ENCODE measurements around the gene UBXN11.

The UBXN11 gene

GRCh38 chr1:26353976-26354820 is 47.8 kb upstream of the UBXN11 start, which contains the start of gene CRYBG2:
Gene CRYBG2 (minus strand): TSS chr1:26354130. CDS start chr1:26346657, 7,473 bp downstream.
- no peaks in the 10 kb centered on the region for H4K20me1 ChIP-seq (ENCODE audit: insufficient read depth, low read length)
- no peaks in the 10 kb centered on the region for H3K79me2 ChIP-seq (ENCODE audit: insufficient read depth, low read length)
- H3K27ac ChIP-seq (ENCODE audit: low read length), result no peak within 1 kb of the TSS
- no peaks in the 10 kb centered on the region for H3K36me3 ChIP-seq (ENCODE audit: insufficient read depth, low read length)
- no peak within 1 kb of the TSS for H3K4me2 ChIP-seq (ENCODE audit: insufficient read depth, low read length)
- peaks cover 8% of the 10 kb centered on the region for H3K27me3 ChIP-seq (ENCODE audit: insufficient read depth, low read length, poor library complexity)
- no peaks in the 10 kb centered on the region for H3K9me3 ChIP-seq (ENCODE audit: insufficient read depth, low read length, severe bottlenecking)
- H3K4me3 ChIP-seq (ENCODE audit: low read depth in 1 of 2, low read length in 2 of 2), result no peak within 1 kb of the TSS
- ATAC-seq (ENCODE audit: insufficient read depth, low read depth), result no peak
- no peak for TF ChIP-seq EZH2 (IDR thresholded peaks at IDR 0.05; ENCODE audit: borderline replicate concordance, low read depth, low read length, severe bottlenecking)
- TF ChIP-seq, protein P1, sequence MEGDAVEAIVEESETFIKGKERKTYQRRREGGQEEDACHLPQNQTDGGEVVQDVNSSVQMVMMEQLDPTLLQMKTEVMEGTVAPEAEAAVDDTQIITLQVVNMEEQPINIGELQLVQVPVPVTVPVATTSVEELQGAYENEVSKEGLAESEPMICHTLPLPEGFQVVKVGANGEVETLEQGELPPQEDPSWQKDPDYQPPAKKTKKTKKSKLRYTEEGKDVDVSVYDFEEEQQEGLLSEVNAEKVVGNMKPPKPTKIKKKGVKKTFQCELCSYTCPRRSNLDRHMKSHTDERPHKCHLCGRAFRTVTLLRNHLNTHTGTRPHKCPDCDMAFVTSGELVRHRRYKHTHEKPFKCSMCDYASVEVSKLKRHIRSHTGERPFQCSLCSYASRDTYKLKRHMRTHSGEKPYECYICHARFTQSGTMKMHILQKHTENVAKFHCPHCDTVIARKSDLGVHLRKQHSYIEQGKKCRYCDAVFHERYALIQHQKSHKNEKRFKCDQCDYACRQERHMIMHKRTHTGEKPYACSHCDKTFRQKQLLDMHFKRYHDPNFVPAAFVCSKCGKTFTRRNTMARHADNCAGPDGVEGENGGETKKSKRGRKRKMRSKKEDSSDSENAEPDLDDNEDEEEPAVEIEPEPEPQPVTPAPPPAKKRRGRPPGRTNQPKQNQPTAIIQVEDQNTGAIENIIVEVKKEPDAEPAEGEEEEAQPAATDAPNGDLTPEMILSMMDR (IDR thresholded peaks at IDR 0.05; ENCODE audit: borderline replicate concordance, extremely low read depth, low read length, poor library complexity, severe bottlenecking), result no peak
- no peak within 1 kb of the TSS for H3K9ac ChIP-seq (ENCODE audit: low read depth, low read length)
- no peak within 1 kb of the TSS for H2AFZ ChIP-seq (ENCODE audit: low read depth, low read length)
- no peak for DNase-seq
- no peaks in the 10 kb centered on the region for H3K4me1 ChIP-seq (ENCODE audit: insufficient read depth, low read length)

DNA sequence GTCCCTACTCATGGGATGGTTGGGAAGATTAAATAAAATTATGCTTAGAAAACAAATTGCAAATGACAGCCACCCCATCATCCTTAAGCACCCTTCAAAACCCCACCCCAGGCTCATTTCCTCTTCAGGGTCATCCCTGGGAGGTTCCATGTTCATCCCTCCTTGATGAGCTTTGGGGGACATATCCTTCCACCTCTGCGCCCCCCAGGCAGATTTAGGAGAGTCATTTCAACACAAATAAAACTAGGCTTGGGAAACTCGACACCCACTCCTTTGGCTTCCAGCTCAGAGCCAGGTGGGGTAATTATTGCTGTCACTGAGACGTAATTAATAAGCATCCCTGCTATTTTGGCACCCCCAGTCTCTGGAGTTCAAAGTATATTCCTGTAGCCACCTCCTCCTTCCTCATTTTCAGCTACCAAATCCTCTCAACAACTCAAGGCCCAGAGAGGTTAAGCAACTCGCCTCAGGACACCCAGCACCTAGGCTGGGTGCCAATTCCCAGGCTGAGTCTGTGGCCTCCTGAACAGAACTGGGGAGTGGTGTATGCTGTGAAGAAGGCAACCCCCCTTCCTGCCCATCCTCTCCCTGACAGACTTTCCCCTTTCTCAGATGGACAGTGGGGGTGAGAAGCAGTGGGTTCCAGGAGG is 46.9 kb upstream of the UBXN11 start:
- Histone ChIP-seq H3K27ac (ENCODE audit: low read length) (no peak overlapping the region), H3K4me2 (ENCODE audit: insufficient read depth, low read length) (no peak overlapping the region), H3K9ac (ENCODE audit: low read depth, low read length) (no peak overlapping the region), H3K27me3 (ENCODE audit: insufficient read depth, low read length, poor library complexity) (peaks cover 8% of the 10 kb centered on the region), H3K4me1 (ENCODE audit: insufficient read depth, low read length) (no peaks in the 10 kb centered on the region), H3K9me3 (ENCODE audit: insufficient read depth, low read length, severe bottlenecking) (no peaks in the 10 kb centered on the region), H2AFZ (ENCODE audit: low read depth, low read length) (no peak overlapping the region), H3K79me2 (ENCODE audit: insufficient read depth, low read length) (no peaks in the 10 kb centered on the region), H3K36me3 (ENCODE audit: insufficient read depth, low read length) (no peaks in the 10 kb centered on the region), H4K20me1 (ENCODE audit: insufficient read depth, low read length) (no peaks in the 10 kb centered on the region), H3K4me3 (ENCODE audit: low read depth in 1 of 2, low read length in 2 of 2) (no peak overlapping the region)
- DNase-seq, result no peak
- ATAC-seq (ENCODE audit: insufficient read depth, low read depth), result no peak
- TF ChIP-seq, protein P1 (IDR thresholded peaks at IDR 0.05; ENCODE audit: borderline replicate concordance, extremely low read depth, low read length, poor library complexity, severe bottlenecking), result no peak
- no peak for TF ChIP-seq EZH2 (IDR thresholded peaks at IDR 0.05; ENCODE audit: borderline replicate concordance, low read depth, low read length, severe bottlenecking)

DNA sequence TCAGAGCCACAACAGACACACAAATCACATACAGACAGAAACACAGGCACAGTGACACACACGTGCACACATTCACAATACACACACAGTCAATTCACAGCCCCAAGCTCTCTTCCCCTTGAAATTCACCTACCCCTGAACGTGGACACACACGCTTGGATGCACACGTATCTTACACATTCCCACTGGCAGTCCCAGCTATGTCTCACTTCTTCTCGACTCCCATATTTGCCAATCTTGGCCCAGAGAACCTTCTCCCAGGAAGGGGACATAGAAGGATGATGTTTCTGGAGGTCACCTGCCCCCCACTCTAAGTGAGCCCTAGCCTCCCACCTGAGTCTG is 45.9 kb upstream of the UBXN11 start:
- H4K20me1 ChIP-seq (ENCODE audit: insufficient read depth, low read length), result no peaks in the 10 kb centered on the region

More for the DNA sequence above, 45.9 kb upstream of the UBXN11 start:
- H3K9ac ChIP-seq (ENCODE audit: low read depth, low read length), result no peak overlapping the region
- DNase-seq (no peak), ATAC-seq (ENCODE audit: insufficient read depth, low read depth) (no peak)
- H3K4me2 ChIP-seq (ENCODE audit: insufficient read depth, low read length), result no peak overlapping the region
- H3K36me3 ChIP-seq (ENCODE audit: insufficient read depth, low read length), result no peaks in the 10 kb centered on the region
- no peaks in the 10 kb centered on the region for H3K79me2 ChIP-seq (ENCODE audit: insufficient read depth, low read length)
- no peak overlapping the region for H3K4me3 ChIP-seq (ENCODE audit: low read depth in 1 of 2, low read length in 2 of 2)
- H3K27ac ChIP-seq (ENCODE audit: low read length), result no peak overlapping the region
- TF ChIP-seq, protein P1 (IDR thresholded peaks at IDR 0.05; ENCODE audit: borderline replicate concordance, extremely low read depth, low read length, poor library complexity, severe bottlenecking), result no peak
- TF ChIP-seq EZH2 (IDR thresholded peaks at IDR 0.05; ENCODE audit: borderline replicate concordance, low read depth, low read length, severe bottlenecking), result no peak
- no peaks in the 10 kb centered on the region for H3K4me1 ChIP-seq (ENCODE audit: insufficient read depth, low read length)
- H3K9me3 ChIP-seq (ENCODE audit: insufficient read depth, low read length, severe bottlenecking), result no peaks in the 10 kb centered on the region
- H2AFZ ChIP-seq (ENCODE audit: low read depth, low read length), result no peak overlapping the region
- peaks cover 8% of the 10 kb centered on the region for H3K27me3 ChIP-seq (ENCODE audit: insufficient read depth, low read length, poor library complexity)

All from DND-41 (cell line).